GM18873 (cell line): ENCODE results near the gene FGFR3.
"Not testable (repeated sequence)": the region's sequence is repeated elsewhere in the genome, so short reads cannot be mapped to it uniquely, and the experiment has no call there.

Source experiments
- ATAC-seq: cut with Tn5 transposase; IDR thresholded peaks from one replicate; pipeline ENCODE4 v1.9.1; 2021; ENCODE audit warnings: mild to moderate bottlenecking, moderate library complexity, moderate number of reproducible peaks; ENCODE audit not compliant: unreplicated experiment, low FRiP score

The FGFR3 gene

DNA sequence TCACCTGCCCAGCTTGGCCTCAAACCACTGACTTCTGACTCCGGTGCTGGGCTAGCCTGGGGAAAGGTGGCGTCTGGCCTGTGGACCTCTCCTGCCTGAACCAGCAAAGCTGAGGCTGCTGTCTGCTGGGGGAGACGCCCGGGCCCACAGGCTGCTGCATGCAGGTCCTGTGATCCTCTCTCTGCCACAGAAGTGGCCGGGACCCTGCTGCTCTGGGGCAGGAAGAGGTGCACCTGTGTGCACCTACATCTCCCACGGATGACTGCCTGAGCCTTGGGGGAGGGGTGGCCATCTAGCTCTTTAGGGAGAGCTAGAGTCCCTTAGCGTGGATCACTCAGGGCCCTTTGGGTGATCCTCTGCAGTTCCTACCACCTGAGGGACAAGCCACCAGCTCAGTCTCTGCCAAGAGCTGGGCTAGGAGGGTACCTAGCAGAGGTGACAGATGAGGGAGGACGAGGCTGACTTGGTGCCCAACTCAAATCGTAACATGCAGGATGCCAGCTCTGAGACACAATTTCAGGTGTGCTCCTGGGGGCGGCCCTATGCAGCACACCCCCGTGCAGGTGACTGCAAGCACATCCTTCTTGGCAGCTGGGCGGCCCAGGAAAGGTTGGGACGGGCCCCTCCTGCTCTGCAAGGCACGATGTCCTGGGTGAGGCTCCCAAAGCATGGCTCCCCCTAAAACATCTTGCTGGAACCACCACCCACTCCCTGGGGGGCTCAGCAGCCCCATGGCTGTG lies 40.4 kb downstream of the FGFR3 start:
- ATAC-seq: no peak

DNA sequence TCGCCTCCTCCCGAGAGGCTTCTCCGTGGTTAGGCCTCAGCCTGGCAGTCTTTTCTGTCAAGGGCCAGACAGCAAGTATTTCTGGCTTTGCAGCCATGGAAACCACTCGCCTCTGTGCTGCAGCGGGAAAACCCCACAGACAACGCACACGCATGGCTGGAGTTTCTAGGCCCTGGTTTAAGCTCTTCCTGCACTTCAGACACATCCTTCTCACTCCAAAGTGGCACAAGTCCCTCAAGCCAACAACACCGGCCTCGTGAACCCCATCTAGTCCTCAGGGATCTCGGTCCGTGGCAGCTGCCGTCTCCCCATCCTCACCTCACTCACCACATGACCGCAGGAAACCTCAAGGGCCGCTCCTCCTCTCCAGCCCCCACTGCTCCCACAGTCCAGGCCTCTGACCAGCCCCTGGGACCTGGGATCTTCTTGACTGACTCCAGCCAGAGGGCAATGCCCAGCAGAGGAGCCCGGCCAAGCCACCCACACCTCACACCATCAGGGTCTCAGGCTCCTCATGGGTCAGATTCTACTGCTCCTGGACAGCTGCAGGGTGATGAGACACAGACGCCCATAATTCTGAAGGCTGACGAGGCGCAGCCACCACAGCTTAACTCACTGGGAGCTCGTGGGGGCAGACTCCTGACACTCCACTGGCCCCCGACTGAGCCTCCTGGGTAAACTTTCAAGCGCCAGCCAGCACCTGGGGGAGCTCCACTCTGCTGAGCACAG lies 41.1 kb downstream of the FGFR3 start:
- ATAC-seq: peak; percentile 45

DNA sequence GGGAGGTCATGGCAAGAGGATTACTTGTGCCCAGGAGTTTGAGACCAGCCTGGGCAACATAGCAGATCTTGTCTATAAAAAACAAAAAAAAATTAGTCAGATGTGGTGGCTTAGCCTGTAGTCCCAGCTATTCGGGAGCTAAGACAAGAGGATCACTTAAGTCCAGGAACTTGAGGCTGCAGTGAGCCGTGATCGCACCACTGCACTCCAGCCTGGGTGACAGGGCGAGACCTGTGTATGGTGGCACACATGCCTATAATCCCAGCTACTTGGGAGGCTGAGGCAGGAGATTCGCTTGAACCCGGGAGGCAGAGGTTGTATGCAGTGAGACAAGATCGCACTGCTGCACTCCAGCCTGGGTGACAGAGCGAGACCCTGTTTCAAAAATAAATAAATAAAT lies 42.7 kb downstream of the FGFR3 start:
- ATAC-seq: not testable (repeated sequence)

DNA sequence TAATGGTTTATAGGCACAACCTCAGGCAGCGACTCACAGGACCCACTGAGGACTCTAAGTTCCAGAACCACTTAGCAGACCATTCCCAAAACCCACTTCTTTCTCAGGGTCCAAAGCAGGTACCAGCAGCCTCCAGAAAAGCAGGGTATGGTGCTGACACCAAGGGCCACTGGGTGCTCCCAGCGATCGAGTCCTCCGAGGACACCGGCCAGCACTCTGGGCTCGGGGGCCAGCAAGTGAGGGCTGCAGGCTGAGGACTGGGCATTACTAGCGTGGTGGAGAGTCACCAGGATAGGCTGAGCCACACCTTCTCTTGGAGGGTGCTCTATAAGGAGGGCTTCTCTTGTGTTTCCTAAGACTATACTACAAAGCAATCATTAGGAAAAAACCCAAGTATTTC lies 43.6 kb downstream of the FGFR3 start:
- no peak for ATAC-seq

DNA sequence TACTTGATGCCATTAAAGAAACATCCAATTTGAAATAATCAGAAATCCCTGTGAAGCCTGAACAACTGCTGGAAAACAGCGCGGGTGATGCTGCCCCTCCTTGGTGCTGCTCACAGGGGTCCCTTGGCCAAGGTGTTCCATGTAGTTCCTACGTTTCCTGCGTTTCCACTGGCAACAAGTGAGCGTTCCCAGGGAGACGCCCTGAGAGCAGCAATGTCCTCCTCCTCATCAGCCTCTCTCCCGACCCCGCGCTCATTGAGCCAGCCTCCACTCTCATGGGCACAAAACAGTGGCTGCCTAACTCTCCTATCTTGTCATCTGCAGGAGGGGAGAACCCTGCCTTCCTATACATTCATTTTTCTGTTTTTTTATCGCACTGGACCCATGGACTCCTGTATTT lies 44.0 kb downstream of the FGFR3 start:
- no peak for ATAC-seq

DNA sequence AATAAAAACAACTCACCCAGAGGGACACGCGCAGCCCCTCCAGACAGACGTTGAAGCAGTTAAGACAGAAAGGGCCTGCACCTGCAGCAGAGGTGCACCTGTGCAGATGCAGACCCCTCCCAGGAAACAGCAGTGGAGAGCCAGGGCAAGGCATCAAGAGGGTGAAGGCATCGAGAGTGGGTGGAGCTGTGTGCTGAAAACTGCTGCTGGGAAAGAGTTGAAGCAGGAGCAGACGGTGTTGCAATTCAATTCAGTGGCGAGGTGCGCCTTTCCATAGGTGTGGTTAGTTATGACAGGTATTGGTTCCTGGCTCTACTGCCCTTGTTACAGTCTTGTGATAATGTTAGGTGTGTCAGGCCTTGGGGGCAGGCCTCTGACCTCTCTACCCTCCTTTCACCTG lies 46.2 kb downstream of the FGFR3 start:
- no peak for ATAC-seq

DNA sequence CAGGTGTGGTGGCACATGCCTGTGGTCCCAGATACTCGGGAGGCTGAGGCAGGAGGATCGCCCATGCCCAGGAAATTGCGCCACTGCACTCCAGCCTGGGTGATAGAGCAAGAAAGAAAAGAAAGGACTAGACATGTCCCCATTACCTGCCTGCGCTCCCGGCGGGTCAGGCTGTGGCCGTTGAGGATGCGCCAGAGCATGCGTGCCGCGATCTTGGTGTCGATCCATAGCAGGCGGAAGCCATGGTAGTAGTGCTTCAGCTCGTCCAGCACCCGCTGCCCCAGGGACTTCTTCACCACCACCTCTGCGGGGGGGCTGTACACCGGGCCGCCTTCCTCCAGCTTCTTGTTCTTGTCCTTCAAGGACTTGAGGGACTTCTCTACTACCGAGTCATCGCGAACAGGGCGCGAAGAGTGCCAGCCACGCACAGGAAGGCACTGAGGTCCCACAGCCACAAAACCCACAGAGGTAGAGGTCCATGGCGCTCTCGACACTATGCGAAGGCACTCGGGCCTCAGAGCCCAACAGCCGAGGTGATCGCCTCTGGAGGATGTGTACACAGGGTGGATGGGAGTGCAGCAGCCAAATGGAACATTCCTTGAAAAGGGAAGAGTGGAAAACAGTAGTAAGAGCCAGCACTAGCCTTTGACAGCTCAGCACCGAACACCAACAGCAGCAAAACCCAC lies 48.3 kb downstream of the FGFR3 start:
- no peak for ATAC-seq

DNA sequence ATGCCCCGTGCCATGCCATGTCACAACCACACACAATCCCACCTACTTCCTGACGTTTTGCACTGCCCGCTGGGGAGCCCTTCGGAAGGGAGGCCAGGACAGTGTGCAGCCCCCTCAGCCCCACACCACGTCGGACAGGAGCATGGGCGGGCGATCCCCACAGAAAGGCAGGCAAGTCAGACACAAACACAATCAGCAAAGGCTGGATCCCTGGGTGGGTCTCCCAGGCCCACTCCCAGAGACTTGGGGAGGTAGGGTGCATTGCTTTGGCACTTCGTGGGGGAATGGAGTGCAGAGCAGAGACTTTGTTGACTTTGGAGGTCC lies 48.8 kb downstream of the FGFR3 start:
- ATAC-seq: no peak

DNA sequence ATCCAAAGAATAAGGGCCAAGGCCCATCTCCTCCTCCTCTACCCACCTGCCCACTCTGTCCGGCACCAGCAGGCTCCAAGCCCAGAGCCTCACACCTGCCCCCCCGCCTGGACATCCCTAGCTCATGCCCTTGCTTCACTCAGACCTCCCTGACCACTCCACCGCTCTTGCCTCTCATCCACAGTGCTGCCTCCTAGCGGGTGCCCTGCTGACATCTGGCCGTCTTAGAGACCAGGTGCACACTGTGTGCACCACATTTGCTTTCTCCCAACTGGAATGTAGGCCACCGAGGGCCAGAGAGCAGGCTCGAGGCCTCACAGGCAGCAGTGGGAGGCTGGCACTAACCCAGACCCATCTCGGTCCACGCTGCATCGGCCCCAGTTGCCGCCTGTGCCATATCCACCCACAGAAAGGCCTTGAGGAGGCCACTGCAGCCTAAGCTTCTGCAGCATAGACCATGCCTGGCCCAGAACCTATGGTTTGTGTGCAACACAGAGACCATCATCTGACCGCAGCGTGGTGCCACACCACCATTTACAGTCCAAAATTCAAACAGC lies 49.3 kb downstream of the FGFR3 start:
- ATAC-seq: no peak

DNA sequence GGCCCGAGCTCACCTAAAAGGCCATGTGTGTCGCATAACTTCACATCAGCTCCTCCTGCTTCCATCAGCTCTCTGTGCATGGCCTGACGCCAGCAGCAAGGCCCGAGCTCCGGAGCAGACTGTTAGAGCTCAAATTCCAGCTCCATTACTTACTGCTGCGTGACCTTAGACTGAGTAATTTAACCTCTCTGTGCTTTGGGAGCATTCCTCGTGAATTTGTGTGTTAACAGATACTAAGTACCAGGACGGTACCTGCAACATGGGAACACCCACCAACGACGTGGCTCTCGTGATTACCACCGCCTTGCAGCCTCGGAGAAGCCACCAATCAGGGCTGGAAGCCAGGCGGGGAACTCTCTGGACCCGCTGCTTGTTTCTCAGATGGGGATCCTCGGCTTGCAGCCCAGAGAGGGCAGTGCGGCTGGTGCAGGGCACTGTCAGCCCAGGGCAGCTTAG lies 49.9 kb downstream of the FGFR3 start:
- no peak for ATAC-seq

DNA sequence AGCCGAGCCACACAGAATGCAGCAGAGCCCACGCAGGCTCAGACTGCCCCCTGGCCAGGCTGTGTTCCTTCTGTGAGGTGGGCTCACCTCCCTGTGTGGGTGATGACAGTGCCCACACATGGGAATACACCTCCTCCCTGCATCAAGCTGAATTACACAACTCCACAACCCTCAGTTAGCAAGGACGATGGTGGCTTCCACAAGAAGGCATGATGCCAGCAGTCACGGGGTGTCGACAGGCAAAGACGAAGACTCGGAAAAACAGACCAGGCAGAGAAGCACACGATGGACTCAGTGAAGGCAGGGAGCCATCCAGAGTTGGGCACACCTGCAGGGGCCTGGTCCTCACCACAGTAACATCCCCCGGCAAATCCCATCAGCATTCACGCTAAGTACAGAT lies 50.8 kb downstream of the FGFR3 start:
- no peak for ATAC-seq

DNA sequence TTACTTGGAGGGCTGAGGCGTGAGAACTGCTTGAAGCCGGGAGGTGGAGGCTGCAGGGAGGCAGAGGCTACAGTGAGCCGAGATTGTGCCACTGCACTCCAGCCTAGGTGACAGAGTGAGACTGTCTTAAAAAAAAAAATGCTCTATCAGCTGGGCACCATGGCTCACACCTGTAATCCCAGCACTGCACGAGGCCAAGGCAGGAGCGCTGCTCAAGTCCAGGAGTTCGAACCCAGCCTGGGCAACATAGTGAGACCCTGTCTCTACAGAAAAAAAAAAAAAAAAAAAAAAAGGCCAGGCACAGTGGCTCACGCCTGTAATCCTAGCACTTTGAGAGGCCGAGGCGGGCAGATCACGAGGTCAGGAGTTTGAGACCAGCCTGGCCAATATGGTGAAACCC lies 51.5 kb downstream of the FGFR3 start:
- not testable (repeated sequence) for ATAC-seq

DNA sequence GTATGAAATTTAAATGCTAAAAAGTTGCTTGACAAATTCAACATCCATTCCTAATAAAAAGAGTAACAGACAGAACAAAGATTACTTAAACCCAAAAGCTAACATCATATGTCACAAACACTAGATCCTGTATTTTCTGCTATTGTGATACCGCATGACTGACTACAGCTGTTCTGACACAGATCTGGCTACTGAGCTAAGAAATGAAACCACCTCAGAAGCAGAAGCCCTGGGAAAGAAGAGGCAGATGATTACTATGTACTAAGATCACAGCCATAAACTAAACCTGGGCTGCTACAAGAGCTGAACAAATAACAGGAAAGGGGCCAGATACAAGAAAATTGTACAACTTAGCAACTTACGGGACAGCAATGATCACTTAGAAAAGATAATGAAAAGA lies 53.5 kb downstream of the FGFR3 start:
- ATAC-seq: no peak

DNA sequence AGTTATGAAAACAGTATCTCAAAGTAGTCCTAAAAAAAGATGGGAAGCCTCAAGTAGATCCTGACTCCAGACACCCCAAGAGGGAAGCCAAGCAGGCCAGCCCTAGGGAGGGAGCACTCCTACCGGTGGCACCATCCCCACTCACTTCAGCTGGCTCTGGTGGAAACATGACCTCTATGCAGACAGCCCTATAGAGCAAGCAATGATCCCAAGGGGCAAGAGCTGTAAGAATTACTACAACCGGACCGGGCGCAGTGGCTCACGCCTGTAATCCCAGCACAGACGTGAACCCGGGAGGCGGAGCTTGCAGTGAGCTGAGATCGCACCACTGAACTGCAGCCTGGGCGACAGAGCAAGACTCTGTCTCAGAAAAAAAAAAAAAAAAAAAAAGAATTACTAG lies 57.2 kb downstream of the FGFR3 start:
- ATAC-seq: no peak

DNA sequence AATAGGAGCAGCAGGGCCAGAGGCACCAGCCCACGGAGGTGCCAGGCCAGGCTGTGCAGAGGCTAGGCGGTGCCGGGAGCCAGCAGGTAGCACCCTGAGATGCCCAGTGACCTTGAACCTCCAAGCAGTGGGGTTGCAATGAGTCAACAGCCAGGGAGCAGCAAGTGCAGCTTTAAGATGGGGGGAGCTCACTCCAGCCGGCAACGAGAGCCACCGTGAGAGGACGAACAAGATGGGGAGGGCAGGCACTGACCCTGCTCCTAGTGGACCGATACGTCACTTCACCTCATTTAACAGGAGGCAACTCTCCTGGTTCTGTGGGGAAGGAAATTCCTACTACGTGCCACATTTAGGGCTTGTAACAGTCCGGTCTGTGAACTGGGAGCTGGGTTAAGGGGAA lies 58.1 kb downstream of the FGFR3 start:
- ATAC-seq: no peak

DNA sequence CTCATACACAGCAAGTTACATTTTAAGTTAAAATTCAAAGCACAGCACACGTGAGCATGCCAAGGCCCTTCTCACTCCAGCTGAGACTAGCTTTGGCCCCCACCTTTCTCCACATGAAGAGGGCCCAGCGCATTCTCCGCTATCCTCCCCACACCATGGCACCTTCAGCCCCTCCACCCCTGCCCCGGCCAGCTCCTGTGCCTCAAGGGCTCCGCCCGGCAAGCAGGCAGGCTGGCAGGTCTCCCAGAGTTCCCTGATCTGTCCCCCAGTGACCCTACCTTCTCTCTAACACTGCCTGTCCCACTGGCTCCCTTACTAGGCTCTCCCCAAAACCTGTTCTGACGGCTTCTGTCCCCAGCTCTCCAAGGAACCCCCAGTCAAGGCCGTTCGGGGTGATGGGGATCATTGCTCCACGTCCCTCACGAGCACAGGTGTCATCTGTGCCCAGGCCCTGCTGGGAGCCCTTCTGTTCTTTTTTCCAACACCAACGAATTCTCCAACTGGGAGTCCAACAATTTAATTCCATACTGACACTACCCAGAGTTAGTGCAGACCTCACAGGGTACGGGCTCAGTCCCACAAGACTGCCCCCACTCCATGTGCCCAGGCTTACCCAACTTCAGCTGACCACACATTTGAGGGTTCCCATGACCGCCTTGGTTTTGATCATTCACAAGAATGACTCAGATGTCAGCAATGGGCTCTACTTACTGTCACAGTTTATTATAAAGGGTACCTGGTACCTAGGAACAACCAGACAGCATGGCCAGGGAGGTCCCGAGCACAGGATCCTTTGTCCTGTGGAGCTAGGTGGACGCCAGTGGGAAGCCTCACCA lies 58.7 kb downstream of the FGFR3 start:
- no peak for ATAC-seq

DNA sequence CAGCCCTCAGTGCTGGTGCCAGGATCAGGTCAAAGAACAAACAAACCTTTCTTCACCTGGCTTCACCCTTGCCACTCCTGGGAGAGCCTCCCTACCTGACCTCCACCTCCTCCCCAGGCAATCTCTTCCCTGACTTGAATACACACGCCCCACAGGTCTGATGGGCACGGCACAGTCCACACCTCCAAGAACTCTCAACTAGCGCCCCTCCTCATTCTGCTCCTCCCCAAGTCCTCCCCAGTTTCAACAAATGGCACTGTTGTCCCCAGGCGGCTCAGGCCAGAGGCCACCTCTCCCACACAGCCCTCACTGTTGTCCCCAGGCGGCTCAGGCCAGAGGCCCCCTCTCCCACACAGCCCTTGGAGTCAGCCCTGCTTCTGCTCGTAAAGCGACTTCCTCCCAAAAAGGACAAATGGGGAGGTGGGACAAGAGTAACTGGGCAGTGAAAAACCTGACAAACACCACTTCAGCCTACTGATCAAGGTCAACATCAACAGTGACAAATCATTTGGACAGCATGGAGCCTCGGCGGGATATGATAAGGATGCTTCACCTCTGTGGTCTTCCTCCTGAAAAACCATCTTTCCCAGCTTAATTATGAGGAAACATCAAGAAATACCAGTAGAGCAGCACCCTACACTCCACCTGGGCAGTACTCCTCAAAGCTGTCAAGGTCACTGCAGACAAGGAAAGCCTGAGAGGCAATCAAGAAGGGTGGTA lies 60.0 kb downstream of the FGFR3 start:
- no peak for ATAC-seq

DNA sequence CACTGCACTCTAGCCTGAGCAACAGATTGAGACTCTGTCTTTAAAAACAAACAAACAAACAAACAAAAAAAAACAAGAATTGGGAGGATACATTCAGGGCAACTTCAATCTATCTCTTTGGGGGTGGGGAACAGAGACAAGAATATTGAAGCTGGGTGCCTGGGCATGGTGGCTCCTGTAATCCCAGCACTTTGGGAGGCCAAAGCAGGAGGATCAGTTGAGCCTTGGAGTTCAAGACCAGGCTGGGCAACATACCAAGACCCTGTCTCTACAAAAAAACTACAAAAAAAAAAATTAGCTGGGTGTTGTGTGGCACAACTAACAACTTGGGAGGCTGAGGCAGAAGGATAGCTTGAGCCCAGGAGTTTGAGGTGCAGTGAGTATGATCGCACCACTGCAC lies 61.7 kb downstream of the FGFR3 start:
- ATAC-seq: no peak

DNA sequence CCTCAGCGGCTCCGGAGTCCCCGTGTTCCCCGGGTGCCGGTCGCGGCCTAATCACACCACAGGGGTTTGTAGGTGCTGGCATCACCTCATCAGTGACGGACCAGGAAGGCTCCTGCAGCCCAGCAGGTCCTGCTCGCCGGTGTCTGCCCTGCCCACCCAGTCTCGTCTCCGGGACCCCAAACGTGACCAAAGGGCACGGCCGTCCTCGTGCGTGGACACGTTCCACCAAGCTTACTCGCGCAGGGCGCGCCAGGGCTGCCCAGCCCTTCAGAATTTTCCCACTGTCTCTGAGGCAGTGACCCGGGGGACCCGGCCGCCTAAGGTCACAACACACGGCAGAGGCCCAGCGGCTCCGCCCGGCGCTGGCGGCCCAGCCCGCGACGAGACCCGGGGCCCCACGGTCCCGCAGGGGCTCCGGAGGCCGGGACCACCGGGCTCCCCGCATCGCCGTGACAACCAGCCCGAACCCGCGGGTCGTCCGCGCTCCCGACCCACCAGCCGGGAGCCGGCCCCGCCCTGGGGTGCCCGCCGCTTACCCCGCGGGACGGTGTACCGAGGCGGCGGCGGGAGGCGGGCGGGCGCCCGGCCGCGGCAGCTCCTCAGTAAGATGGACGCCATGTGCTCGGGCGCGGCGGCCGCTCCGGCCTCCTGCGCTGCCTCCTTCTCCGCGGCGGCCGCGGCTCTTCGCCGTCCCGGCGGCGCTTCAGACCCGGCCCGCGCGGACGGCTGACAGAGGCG lies 62.4 kb downstream of the FGFR3 start:
- peak; percentile 6 for ATAC-seq
